ENCODE results near the gene PFKFB4. TPM values are rescaled to one million over a fixed set of nuclear protein-coding genes. Genes with fewer than 3 reads are reported as not detected.

Gene PFKFB4
- total and polyA plus RNA-seq, 4 experiments from 2014 or later: 2.5 to 2.7 (median 2.6) TPM

Small RNAs within 50 kb of the gene (microRNA-seq; reads per million reads assigned to microRNA genes)
- gene MIR6823 (ENCODE audit: borderline microRNAs expressed, borderline number of aligned reads, borderline replicate concordance) (not detected), gene MIR711 (ENCODE audit: borderline microRNAs expressed, borderline number of aligned reads, borderline replicate concordance) (not detected)

Other genes starting within 250 kb of the PFKFB4 start
- not detected for gene SPINK8, start 223.1 kb downstream of the PFKFB4 start, total RNA-seq
- gene SPINK8, start 223.1 kb downstream of the PFKFB4 start, polyA plus RNA-seq: not detected
- gene FBXW12, start 184.6 kb downstream of the PFKFB4 start, total RNA-seq: not detected
- gene FBXW12, start 184.6 kb downstream of the PFKFB4 start, polyA plus RNA-seq: not detected
- gene PLXNB1, start 126.7 kb downstream of the PFKFB4 start, total RNA-seq: 1 to 10 TPM; 2.6 to 5.0 TPM
- gene PLXNB1, start 126.7 kb downstream of the PFKFB4 start, polyA plus RNA-seq: under 1 TPM in 1 of 2 donors, not detected in 1; 0.48 TPM
- gene CCDC51, start 116.7 kb downstream of the PFKFB4 start, total RNA-seq: 1 to 10 TPM; 5.1 to 5.4 TPM
- gene CCDC51, start 116.7 kb downstream of the PFKFB4 start, polyA plus RNA-seq: 10 to 100 TPM in 1 of 2 donors, 1 to 10 TPM in 1; 6.6 to 13.3 TPM
- 100 to 1,000 TPM; 309 to 310 TPM for gene TMA7, start 116.5 kb downstream of the PFKFB4 start, total RNA-seq
- 100 to 1,000 TPM; 765 to 952 TPM for gene TMA7, start 116.5 kb downstream of the PFKFB4 start, polyA plus RNA-seq
- 10 to 100 TPM; 14.9 to 15.2 TPM for gene ATRIP, start 110.1 kb downstream of the PFKFB4 start, total RNA-seq
- gene ATRIP, start 110.1 kb downstream of the PFKFB4 start, polyA plus RNA-seq: 10 to 100 TPM; 11.3 to 15.4 TPM
- gene SHISA5, start 52.6 kb downstream of the PFKFB4 start, total RNA-seq: 100 to 1,000 TPM; 218 TPM
- 100 to 1,000 TPM; 434 to 470 TPM for gene SHISA5, start 52.6 kb downstream of the PFKFB4 start, polyA plus RNA-seq
- gene UCN2, start 7.0 kb upstream of the PFKFB4 start, total RNA-seq: not detected
- not detected for gene UCN2, start 7.0 kb upstream of the PFKFB4 start, polyA plus RNA-seq
- gene COL7A1, start 38.5 kb upstream of the PFKFB4 start, total RNA-seq: 1 to 10 TPM; 1.2 to 1.9 TPM
- not detected for gene COL7A1, start 38.5 kb upstream of the PFKFB4 start, polyA plus RNA-seq
- gene UQCRC1, start 52.8 kb upstream of the PFKFB4 start, total RNA-seq: 10 to 100 TPM; 73.7 to 91.3 TPM
- 100 to 1,000 TPM; 152 to 313 TPM for gene UQCRC1, start 52.8 kb upstream of the PFKFB4 start, polyA plus RNA-seq
- not detected for gene TMEM89, start 65.0 kb upstream of the PFKFB4 start, total RNA-seq
- not detected for gene TMEM89, start 65.0 kb upstream of the PFKFB4 start, polyA plus RNA-seq
- gene SLC26A6, start 78.7 kb upstream of the PFKFB4 start, total RNA-seq: 10 to 100 TPM; 31.6 to 32.4 TPM
- gene SLC26A6, start 78.7 kb upstream of the PFKFB4 start, polyA plus RNA-seq: 1 to 10 TPM; 3.0 to 3.5 TPM
- gene CELSR3, start 106.1 kb upstream of the PFKFB4 start, total RNA-seq: 1 to 10 TPM; 3.3 to 3.5 TPM
- gene CELSR3, start 106.1 kb upstream of the PFKFB4 start, polyA plus RNA-seq: under 1 TPM; 0.04 to 0.78 TPM
- gene NCKIPSD, start 129.1 kb upstream of the PFKFB4 start, total RNA-seq: 10 to 100 TPM; 20.1 to 21.7 TPM
- 10 to 100 TPM in 1 of 2 donors, 1 to 10 TPM in 1; 8.3 to 16.1 TPM for gene NCKIPSD, start 129.1 kb upstream of the PFKFB4 start, polyA plus RNA-seq
- gene IP6K2, start 160.4 kb upstream of the PFKFB4 start, total RNA-seq: 10 to 100 TPM; 84.5 to 91.8 TPM
- 10 to 100 TPM; 49.4 to 50.3 TPM for gene IP6K2, start 160.4 kb upstream of the PFKFB4 start, polyA plus RNA-seq